Measurements from ENCODE around the gene SMAD5. TPM values are rescaled to one million over a fixed set of nuclear protein-coding genes. Genes with fewer than 3 reads are reported as not detected.

The SMAD5 gene
- total RNA-seq, 1 experiment from 2014 or later = 106 TPM

DNA sequence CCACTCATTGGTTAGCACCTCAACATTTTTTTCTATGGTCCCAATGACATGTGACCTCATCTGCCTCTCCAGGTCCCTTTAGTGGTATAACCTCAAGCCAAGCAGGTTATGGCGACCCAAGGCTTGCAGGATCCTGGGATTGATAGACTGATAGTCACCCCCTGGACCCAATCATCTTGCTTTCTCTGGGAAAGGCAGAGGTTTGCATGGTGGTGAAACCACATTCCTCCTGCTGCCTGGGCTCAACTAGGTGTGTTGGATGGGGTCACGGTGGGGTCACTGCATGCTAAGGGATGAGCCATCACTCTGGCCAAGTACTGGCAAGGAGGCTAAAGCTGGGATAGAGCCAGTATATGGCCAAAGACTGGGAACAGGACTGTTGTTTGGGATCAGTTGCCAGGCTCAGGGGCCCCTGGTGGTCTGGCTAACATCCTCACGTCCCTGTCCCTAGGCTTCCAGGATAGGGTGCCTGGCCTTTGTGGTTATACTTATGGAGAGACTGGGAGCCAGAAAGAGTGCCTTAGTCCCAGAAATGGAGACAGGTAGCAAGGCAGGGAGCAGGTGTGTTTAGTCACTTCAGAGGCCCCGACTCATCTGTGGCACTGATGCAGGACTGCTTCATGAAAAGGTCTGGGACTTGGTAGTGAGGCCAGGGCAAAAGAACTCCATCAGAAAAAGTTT lies 65.0 kb downstream of the SMAD5 start:
- no peak overlapping the region for H3K4me3 Mint-ChIP-seq (ENCODE audit: unreplicated experiment)
- no peak overlapping the region for H3K27ac Mint-ChIP-seq (ENCODE audit: low read depth, unreplicated experiment)
- peaks cover 33% of the 10 kb centered on the region for H3K27me3 Mint-ChIP-seq (ENCODE audit: insufficient read depth, unreplicated experiment)
- ChIA-PET POLR2A (no interaction called here), CTCF (interaction anchor here (0.6 to 8.1 kb wide), 3 partner anchors 11 to 274 kb away, joined by 3 to 65 read pairs (median 5); no protein-coding TSS in a partner anchor)
- no peaks in the 10 kb centered on the region for H3K9me3 Mint-ChIP-seq (ENCODE audit: unreplicated experiment)
- no peaks in the 10 kb centered on the region for H3K36me3 Mint-ChIP-seq (ENCODE audit: insufficient read depth, unreplicated experiment)
- TF ChIP-seq, protein P1, sequence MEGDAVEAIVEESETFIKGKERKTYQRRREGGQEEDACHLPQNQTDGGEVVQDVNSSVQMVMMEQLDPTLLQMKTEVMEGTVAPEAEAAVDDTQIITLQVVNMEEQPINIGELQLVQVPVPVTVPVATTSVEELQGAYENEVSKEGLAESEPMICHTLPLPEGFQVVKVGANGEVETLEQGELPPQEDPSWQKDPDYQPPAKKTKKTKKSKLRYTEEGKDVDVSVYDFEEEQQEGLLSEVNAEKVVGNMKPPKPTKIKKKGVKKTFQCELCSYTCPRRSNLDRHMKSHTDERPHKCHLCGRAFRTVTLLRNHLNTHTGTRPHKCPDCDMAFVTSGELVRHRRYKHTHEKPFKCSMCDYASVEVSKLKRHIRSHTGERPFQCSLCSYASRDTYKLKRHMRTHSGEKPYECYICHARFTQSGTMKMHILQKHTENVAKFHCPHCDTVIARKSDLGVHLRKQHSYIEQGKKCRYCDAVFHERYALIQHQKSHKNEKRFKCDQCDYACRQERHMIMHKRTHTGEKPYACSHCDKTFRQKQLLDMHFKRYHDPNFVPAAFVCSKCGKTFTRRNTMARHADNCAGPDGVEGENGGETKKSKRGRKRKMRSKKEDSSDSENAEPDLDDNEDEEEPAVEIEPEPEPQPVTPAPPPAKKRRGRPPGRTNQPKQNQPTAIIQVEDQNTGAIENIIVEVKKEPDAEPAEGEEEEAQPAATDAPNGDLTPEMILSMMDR (IDR thresholded peaks at IDR 0.05; ENCODE audit: unreplicated experiment) = no peak
- no TSS peak for BruUV-seq (replicated peaks)
- intact Hi-C loops (cut with micrococcal nuclease) = no loop called here
- DNase-seq (ENCODE audit: unreplicated experiment) = no peak
- H3K4me1 Mint-ChIP-seq (ENCODE audit: insufficient read depth, unreplicated experiment) = no peaks in the 10 kb centered on the region

DNA sequence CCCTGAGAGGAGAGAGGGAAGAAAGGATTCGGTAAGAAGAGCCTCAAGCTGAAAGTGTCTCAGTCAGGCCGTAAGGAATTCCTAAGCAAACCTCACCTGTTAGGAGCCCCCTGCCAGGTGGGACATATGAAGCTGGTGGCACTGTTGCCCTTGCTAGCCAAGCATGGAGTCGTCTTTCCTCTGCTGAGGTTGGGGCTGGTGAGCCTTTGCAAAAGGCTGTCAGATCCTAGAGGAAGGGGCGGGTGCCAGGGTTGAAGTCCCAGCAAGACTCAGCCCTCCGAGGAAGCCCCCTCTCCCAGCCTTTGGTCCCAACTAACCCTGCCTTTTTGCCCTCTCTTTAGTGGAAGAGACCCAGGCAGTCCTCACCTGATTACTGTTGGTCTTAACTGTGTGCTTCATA lies 65.8 kb downstream of the SMAD5 start:
- POLR2A ChIA-PET = no interaction called here
- intact Hi-C loops (cut with micrococcal nuclease) = no loop called here
- Mint-ChIP-seq H3K27me3 (ENCODE audit: insufficient read depth, unreplicated experiment) (peaks cover 25% of the 10 kb centered on the region), H3K9me3 (ENCODE audit: unreplicated experiment) (no peaks in the 10 kb centered on the region), H3K27ac (ENCODE audit: low read depth, unreplicated experiment) (no peak overlapping the region), H3K4me3 (ENCODE audit: unreplicated experiment) (no peak overlapping the region), H3K4me1 (ENCODE audit: insufficient read depth, unreplicated experiment) (no peaks in the 10 kb centered on the region), H3K36me3 (ENCODE audit: insufficient read depth, unreplicated experiment) (no peaks in the 10 kb centered on the region)
- CTCF ChIA-PET = interaction anchor here (0.6 to 8.1 kb wide), 3 partner anchors 14 to 274 kb away, joined by 3 to 65 read pairs (median 3); no protein-coding TSS in a partner anchor
- no peak for DNase-seq (ENCODE audit: unreplicated experiment)
- no TSS peak for BruUV-seq (replicated peaks)
- TF ChIP-seq, protein P1 (IDR thresholded peaks at IDR 0.05; ENCODE audit: unreplicated experiment) = no peak

DNA sequence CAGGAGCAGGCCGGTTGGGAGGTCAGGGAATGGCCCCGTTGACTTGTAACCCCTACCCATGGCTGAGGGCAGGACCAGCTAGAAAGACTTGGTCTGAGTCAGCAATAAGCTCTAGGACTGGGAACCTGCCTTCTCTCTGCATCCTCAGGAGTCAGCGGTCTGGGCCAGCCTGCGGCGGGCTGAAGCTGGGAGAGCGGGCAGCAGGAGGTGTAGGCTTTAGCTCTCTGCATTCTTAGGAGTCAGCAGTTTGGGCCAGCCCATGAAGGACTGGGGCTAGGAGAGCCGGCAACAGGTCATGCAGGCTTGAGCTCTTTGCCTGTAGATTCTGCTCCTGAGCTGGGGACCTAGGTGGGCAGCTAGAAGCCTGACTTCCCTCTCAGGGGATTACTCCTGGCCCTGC lies 66.8 kb downstream of the SMAD5 start:
- no TSS peak for BruUV-seq (replicated peaks)
- H3K4me1 Mint-ChIP-seq (ENCODE audit: insufficient read depth, unreplicated experiment) = no peaks in the 10 kb centered on the region
- peaks cover 15% of the 10 kb centered on the region for H3K27me3 Mint-ChIP-seq (ENCODE audit: insufficient read depth, unreplicated experiment)
- H3K9me3 Mint-ChIP-seq (ENCODE audit: unreplicated experiment) = no peaks in the 10 kb centered on the region
- no peak overlapping the region for H3K27ac Mint-ChIP-seq (ENCODE audit: low read depth, unreplicated experiment)
- intact Hi-C loops (cut with micrococcal nuclease) = no loop called here
- ChIA-PET CTCF (interaction anchor here (0.5 to 8.1 kb wide), 6 partner anchors 13 to 571 kb away, joined by 3 to 65 read pairs (median 4); no protein-coding TSS in a partner anchor), POLR2A (no interaction called here)
- no peak for DNase-seq (ENCODE audit: unreplicated experiment)
- H3K4me3 Mint-ChIP-seq (ENCODE audit: unreplicated experiment) = no peak overlapping the region
- TF ChIP-seq, protein P1 (IDR thresholded peaks at IDR 0.05; ENCODE audit: unreplicated experiment) = no peak
- no peaks in the 10 kb centered on the region for H3K36me3 Mint-ChIP-seq (ENCODE audit: insufficient read depth, unreplicated experiment)

DNA sequence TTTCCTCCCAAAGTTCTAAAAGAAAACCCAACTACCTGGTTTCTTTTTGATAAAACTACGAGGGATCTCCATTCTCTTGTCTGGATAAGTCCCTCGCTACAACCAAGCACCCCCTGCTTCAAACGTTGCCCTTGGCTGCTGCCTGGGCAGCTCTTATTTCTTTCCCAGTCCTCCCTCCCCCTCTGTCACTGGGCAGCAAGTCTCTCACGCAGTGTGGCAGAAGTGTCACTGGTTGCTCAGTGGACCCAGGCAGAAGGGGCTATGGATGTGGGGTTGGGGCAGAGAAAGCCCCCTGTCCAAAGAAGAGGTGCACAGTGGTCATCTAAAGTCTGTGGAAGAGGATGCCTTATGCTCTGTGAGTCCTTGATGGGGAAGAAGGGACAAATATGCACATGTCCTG lies 67.5 kb downstream of the SMAD5 start:
- no TSS peak for BruUV-seq (replicated peaks)
- H3K4me3 Mint-ChIP-seq (ENCODE audit: unreplicated experiment) = no peak overlapping the region
- intact Hi-C loops (cut with micrococcal nuclease) = no loop called here
- H3K9me3 Mint-ChIP-seq (ENCODE audit: unreplicated experiment) = no peaks in the 10 kb centered on the region
- CTCF ChIA-PET = interaction anchor here (0.6 to 8.1 kb wide), 5 partner anchors 10 to 570 kb away, joined by 3 to 65 read pairs (median 4); no protein-coding TSS in a partner anchor
- no peaks in the 10 kb centered on the region for H3K4me1 Mint-ChIP-seq (ENCODE audit: insufficient read depth, unreplicated experiment)
- peaks cover 11% of the 10 kb centered on the region for H3K27me3 Mint-ChIP-seq (ENCODE audit: insufficient read depth, unreplicated experiment)
- TF ChIP-seq, protein P1 (IDR thresholded peaks at IDR 0.05; ENCODE audit: unreplicated experiment) = no peak
- no peak for DNase-seq (ENCODE audit: unreplicated experiment)
- no peaks in the 10 kb centered on the region for H3K36me3 Mint-ChIP-seq (ENCODE audit: insufficient read depth, unreplicated experiment)
- POLR2A ChIA-PET = interaction anchor here (0.8 kb wide), 1 partner anchor 10 kb away, joined by 3 read pairs; no protein-coding TSS in a partner anchor
- no peak overlapping the region for H3K27ac Mint-ChIP-seq (ENCODE audit: low read depth, unreplicated experiment)

Data from MCF 10A (cell line).